A549 (cell line): ENCODE measurements around the gene VRTN. TPM values are rescaled to one million over a fixed set of nuclear protein-coding genes. Genes with fewer than 3 reads are reported as not detected.

Source experiments
- ATAC-seq, 2 experiments: fragments of 200-7000 bp in 1 of 2; fragments of >200 bp in 1 of 2; cut with Nextera tagmentation in 1 of 2; cut with Tn5 transposase in 1 of 2; 3 replicates each; pipeline versions ENCODE4 v1.8.0 to v1.9.1; 2018 to 2020; ENCODE audit warnings: mild to moderate bottlenecking in 1 of 2, moderate library complexity in 1 of 2
- CTCF ChIA-PET: fragments of 300-600 bp; sonication (Branson Sonifier 250); formaldehyde crosslinking; extraction: SDS; loops from one replicate; lab custom pipeline; 2021; ENCODE audit warnings: antibody characterized with exemption, inconsistent platforms; lab: Yijun Ruan, JAX
- POLR2A ChIA-PET: fragments of 350-600 bp; formaldehyde crosslinking; extraction: SDS; loops from one replicate; lab custom pipeline; 2021; ENCODE audit warnings: antibody characterized with exemption, inconsistent platforms; lab: Yijun Ruan, JAX
- DNase-seq, 2 experiments: peaks; one replicate each; pipeline versions ENCODE4 v3.0.0 to v3.0.0-alpha.2; 2011 to 2016; ENCODE audit warnings: low read depth in 1 of 2, low spot score in 1 of 2
- FAIRE-seq: peaks from 2 replicates; lab custom pipeline; 2011; peaks lifted over from hg19 to GRCh38; lab: Jason Lieb, UNC
- H3K27ac ChIP-seq, 2 experiments: fragments of >200 bp; sonication (Bioruptor Twin); formaldehyde crosslinking; 3 replicates each; pipeline ENCODE4 v1.5.1; 2016 to 2017
- H3K4me1 ChIP-seq: fragments of >200 bp; sonication (Bioruptor Twin); formaldehyde crosslinking; 3 replicates; pipeline ENCODE4 v1.6.1; 2016
- H3K4me2 ChIP-seq: fragments of >200 bp; sonication (Bioruptor Twin); formaldehyde crosslinking; 3 replicates; pipeline ENCODE4 v1.6.1; 2016
- H3K4me3 ChIP-seq: fragments of >200 bp; sonication (Bioruptor Twin); formaldehyde crosslinking; 3 replicates; pipeline ENCODE4 v1.5.1; 2016
- H3K9me3 ChIP-seq: fragments of >200 bp; sonication (Bioruptor Twin); formaldehyde crosslinking; 3 replicates; pipeline ENCODE4 v1.6.1; 2016
- CBX2 ChIP-seq: fragments of 200-600 bp; sonication (generic); IDR thresholded peaks from 2 replicates; pipeline ENCODE4 v1.6.1; 2016; ENCODE audit warnings: low read depth, mild to moderate bottlenecking, borderline replicate concordance
- CBX8 ChIP-seq: fragments of 200-600 bp; sonication (generic); IDR thresholded peaks from 2 replicates; pipeline ENCODE4 v1.6.1; 2016
- EHF ChIP-seq: fragments of 250-450 bp; sonication (Bioruptor Pico); IDR thresholded peaks from 2 replicates; pipeline ENCODE4 v1.5.0; 2020; ENCODE audit warnings: mild to moderate bottlenecking
- EHMT2 ChIP-seq: fragments of 200-600 bp; sonication (generic); IDR thresholded peaks from 2 replicates; pipeline ENCODE4 v1.6.1; 2016; ENCODE audit warnings: antibody characterized with exemption, low read depth, mild to moderate bottlenecking, moderate library complexity
- ESRRA ChIP-seq: fragments of 150-350 bp; IDR thresholded peaks from 2 replicates; pipeline ENCODE4 v1.6.1; 2014; ENCODE audit warnings: mild to moderate bottlenecking, low read length, borderline replicate concordance
- FOSL2 ChIP-seq, 2 experiments: fragments of 450-650 bp in 1 of 2; fragments of >200 bp in 1 of 2; sonication (Bioruptor Twin) in 1 of 2; formaldehyde crosslinking; IDR thresholded peaks; 2 replicates each; pipeline versions ENCODE4 v1.5.0 to v1.6.1; 2016 to 2020; ENCODE audit warnings: mild to moderate bottlenecking in 1 of 2, moderate library complexity in 1 of 2
- GATA3 ChIP-seq: IDR thresholded peaks from 2 replicates; pipeline ENCODE4 v1.6.1; 2012; ENCODE audit warnings: borderline replicate concordance
- HDAC2 ChIP-seq: fragments of 200-600 bp; sonication (generic); IDR thresholded peaks from 2 replicates; pipeline ENCODE4 v1.6.1; 2016
- HOXA7 ChIP-seq: fragments of 250-450 bp; sonication (Bioruptor Pico); IDR thresholded peaks from 2 replicates; pipeline ENCODE4 v1.5.0; 2020; ENCODE audit warnings: mild to moderate bottlenecking, moderate library complexity
- HOXB13 ChIP-seq: fragments of 250-450 bp; sonication (Bioruptor Pico); IDR thresholded peaks from 2 replicates; pipeline ENCODE4 v1.5.0; 2020; ENCODE audit warnings: low read depth, mild to moderate bottlenecking, moderate library complexity
- KDM5A ChIP-seq: fragments of 200-600 bp; sonication (generic); IDR thresholded peaks from 2 replicates; pipeline ENCODE4 v1.6.1; 2016; ENCODE audit warnings: antibody characterized with exemption, mild to moderate bottlenecking
- MAFK ChIP-seq: fragments of 450-650 bp; IDR thresholded peaks from 2 replicates; pipeline ENCODE4 v1.6.1; 2014; ENCODE audit not compliant: partially characterized antibody
- MAZ ChIP-seq: fragments of 150-350 bp; IDR thresholded peaks from 2 replicates; pipeline ENCODE4 v1.6.1; 2014; ENCODE audit warnings: antibody characterized with exemption, low read depth, low read length, borderline replicate concordance
- MYC ChIP-seq: IDR thresholded peaks from 2 replicates; pipeline ENCODE4 v1.6.1; 2012; ENCODE audit warnings: mild to moderate bottlenecking, inconsistent platforms, low read length, improper control_type of control experiment, borderline replicate concordance
- POLR2A ChIP-seq: IDR thresholded peaks from 2 replicates; pipeline ENCODE4 v1.6.1; 2012; ENCODE audit warnings: mild to moderate bottlenecking, low read length
- POLR2AphosphoS2 ChIP-seq: conservative IDR thresholded peaks from 2 replicates; pipeline ENCODE4 v1.6.1; 2012; ENCODE audit warnings: low read length, improper control_type of control experiment, inconsistent platforms
- RAD21 ChIP-seq, 2 experiments: fragments of >200 bp in 1 of 2; sonication (Bioruptor Twin) in 1 of 2; formaldehyde crosslinking in 1 of 2; IDR thresholded peaks in 1 of 2; conservative IDR thresholded peaks in 1 of 2; 2 replicates in 1 of 2; 3 replicates in 1 of 2; pipeline ENCODE4 v1.6.1; 2012 to 2018; ENCODE audit warnings: inconsistent platforms in 1 of 2
- RFX5 ChIP-seq: fragments of 450-650 bp; IDR thresholded peaks from 2 replicates; pipeline ENCODE4 v1.7.1; 2014; ENCODE audit warnings: antibody characterized with exemption, mild to moderate bottlenecking, moderate library complexity
- RNF2 ChIP-seq: fragments of 200-600 bp; sonication (generic); IDR thresholded peaks from 2 replicates; pipeline ENCODE4 v1.6.1; 2016; ENCODE audit warnings: low read depth, mild to moderate bottlenecking, antibody characterized with exemption, moderate library complexity, borderline replicate concordance
- SMC3 ChIP-seq: fragments of >200 bp; sonication (Bioruptor Twin); formaldehyde crosslinking; IDR thresholded peaks from 3 replicates; pipeline ENCODE4 v1.6.1; 2018; ENCODE audit warnings: inconsistent platforms
- ZC3H11A ChIP-seq: fragments of 450-650 bp; IDR thresholded peaks from 2 replicates; pipeline ENCODE4 v1.6.1; 2014; ENCODE audit warnings: antibody characterized with exemption, mild to moderate bottlenecking
- ZFP36 ChIP-seq: fragments of 450-650 bp; IDR thresholded peaks from 2 replicates; pipeline ENCODE4 v1.6.1; 2014; ENCODE audit warnings: borderline replicate concordance; ENCODE audit not compliant: partially characterized antibody
- ZNF302 ChIP-seq: fragments of 250-450 bp; sonication (Bioruptor Pico); IDR thresholded peaks from 2 replicates; pipeline ENCODE4 v1.9.0; 2021; ENCODE audit warnings: inconsistent platforms, mild to moderate bottlenecking, moderate library complexity
- ZSCAN20 ChIP-seq: fragments of 250-450 bp; sonication (Bioruptor Pico); IDR thresholded peaks from 2 replicates; pipeline ENCODE4 v1.8.0; 2022; ENCODE audit warnings: mild to moderate bottlenecking, moderate library complexity
- WGBS: methylation state at CpG from one replicate; pipeline ENCODE4 v1.1.6; 2017; ENCODE audit errors: missing lambda C conversion rate; 5-methylcytosine and 5-hydroxymethylcytosine counted together
- polyA plus RNA-seq, 4 experiments: library from polyadenylated mRNA; depleted of rRNA in 3 of 4; stranded (reverse); fragments of >200 nt; fragmentation: RNase III in 1 of 4; extraction: RNeasy Plus Mini Kit Qiagen cat#74134 plus additional on column Dnase treatment in 1 of 4; gene quantifications; 2 replicates in 3 of 4; 3 replicates in 1 of 4; pipeline ENCODE4 v1.2.3, GENCODE V29; 2011 to 2017
- TF ChIP-seq, protein P1 (sequence below): fragments of >200 bp; sonication (Bioruptor Twin); formaldehyde crosslinking; IDR thresholded peaks from 2 replicates; pipeline ENCODE4 v1.6.1; 2016
- TF ChIP-seq, protein P2 (sequence below): fragments of >200 bp; sonication (Bioruptor Twin); formaldehyde crosslinking; IDR thresholded peaks from 3 replicates; pipeline ENCODE4 v1.5.1; 2016
- TF ChIP-seq, protein P3 (sequence below): fragments of 250-450 bp; sonication (Bioruptor Pico); IDR thresholded peaks from 2 replicates; pipeline ENCODE4 v1.5.0; 2020; ENCODE audit warnings: low read depth, mild to moderate bottlenecking, moderate library complexity

VRTN gene
- polyA plus RNA-seq, 2 of the 4 experiments (the other 2 are of a cell fraction): not detected

DNA sequence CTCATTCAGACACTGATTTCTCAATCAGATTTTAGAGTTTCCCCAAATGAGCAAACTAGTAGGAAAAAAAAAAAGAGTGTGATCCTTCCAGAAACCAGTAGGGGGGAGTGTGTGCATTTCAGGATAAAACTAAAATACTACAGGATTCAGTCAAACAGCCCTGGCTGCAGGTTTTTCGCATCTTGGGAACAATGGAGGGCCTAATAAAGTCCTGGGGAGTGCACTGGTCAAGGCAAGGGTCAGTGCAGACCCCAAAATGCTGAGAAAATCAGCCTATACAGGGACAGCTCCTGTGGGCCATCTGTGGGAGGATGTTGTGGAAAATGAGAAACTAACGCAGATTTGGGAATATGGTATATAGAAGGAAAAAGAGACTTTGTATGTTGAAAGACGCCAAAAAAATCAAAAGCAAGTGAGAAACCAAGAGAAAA lies 23.3 kb upstream of the VRTN start:
- FAIRE-seq (no peak), ATAC-seq (peak; percentile 51 to 69; a peak in 4 of 6 replicates), DNase-seq (peak; percentile 42 to 65)
- ChIA-PET POLR2A (no interaction called here), CTCF (interaction anchor here (0.6 to 5.2 kb wide), 12 partner anchors 9 to 168 kb away, joined by 3 to 58 read pairs (median 4); partner anchors contain the start of genes ABCD4, ISCA2, NPC2 and SYNDIG1L)
- WGBS: 40% methylated on average over 3 of the region's 3 CpGs
- H3K9me3 ChIP-seq: no peaks in the 10 kb centered on the region
- no peak overlapping the region for H3K4me2 ChIP-seq
- H3K4me3 ChIP-seq: no peak overlapping the region
- H3K4me1 ChIP-seq: no peaks in the 10 kb centered on the region
- no peak overlapping the region for H3K27ac ChIP-seq
- TF ChIP-seq, protein P1, sequence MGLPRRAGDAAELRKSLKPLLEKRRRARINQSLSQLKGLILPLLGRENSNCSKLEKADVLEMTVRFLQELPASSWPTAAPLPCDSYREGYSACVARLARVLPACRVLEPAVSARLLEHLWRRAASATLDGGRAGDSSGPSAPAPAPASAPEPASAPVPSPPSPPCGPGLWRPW: no peak
- TF ChIP-seq SMC3 (peak; percentile 36; the same call in 1 of the 3 replicates), POLR2A (no peak), FOSL2 (IDR thresholded peaks at IDR 0.05) (no peak), FOSL2 (CRISPR knock-in tag; IDR thresholded peaks at IDR 0.05) (no peak), ZNF302 (no peak), RAD21 (conservative IDR thresholded peaks at IDR 0.05 in 1 of 2, IDR thresholded peaks at IDR 0.05 in 1 of 2) (peak; percentile 55 to 62; a peak in 4 of 5 replicates), MAFK (no peak), HOXA7 (no peak)
- TF ChIP-seq, protein P2, sequence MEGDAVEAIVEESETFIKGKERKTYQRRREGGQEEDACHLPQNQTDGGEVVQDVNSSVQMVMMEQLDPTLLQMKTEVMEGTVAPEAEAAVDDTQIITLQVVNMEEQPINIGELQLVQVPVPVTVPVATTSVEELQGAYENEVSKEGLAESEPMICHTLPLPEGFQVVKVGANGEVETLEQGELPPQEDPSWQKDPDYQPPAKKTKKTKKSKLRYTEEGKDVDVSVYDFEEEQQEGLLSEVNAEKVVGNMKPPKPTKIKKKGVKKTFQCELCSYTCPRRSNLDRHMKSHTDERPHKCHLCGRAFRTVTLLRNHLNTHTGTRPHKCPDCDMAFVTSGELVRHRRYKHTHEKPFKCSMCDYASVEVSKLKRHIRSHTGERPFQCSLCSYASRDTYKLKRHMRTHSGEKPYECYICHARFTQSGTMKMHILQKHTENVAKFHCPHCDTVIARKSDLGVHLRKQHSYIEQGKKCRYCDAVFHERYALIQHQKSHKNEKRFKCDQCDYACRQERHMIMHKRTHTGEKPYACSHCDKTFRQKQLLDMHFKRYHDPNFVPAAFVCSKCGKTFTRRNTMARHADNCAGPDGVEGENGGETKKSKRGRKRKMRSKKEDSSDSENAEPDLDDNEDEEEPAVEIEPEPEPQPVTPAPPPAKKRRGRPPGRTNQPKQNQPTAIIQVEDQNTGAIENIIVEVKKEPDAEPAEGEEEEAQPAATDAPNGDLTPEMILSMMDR: peak; percentile 59

DNA sequence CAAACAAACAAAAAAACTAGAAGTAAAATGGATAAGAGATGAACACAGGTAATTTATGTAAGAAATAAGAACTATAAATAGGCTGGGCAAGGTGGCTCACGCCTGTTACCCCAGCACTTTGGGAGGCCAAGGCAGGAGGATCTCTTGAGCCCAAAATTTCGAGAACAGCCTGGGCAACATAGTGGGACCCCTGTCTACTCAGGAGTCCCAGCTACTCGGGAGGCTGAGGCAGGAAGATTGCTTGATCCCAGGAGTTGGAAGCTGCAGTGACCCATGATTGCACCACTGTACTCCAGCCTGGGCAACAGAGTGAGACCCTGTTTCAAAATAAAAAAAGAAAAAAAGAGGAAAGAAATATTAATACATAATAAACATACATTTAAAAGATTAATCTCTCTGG lies 22.8 kb upstream of the VRTN start:
- no peak overlapping the region for H3K4me3 ChIP-seq
- ChIA-PET POLR2A (no interaction called here), CTCF (interaction anchor here (0.6 to 5.2 kb wide), 13 partner anchors 10 to 168 kb away, joined by 3 to 58 read pairs (median 4); partner anchors contain the start of genes ABCD4, ISCA2, NPC2 and SYNDIG1L)
- no peak overlapping the region for H3K4me2 ChIP-seq
- ATAC-seq (no peak), DNase-seq (no peak), FAIRE-seq (no peak)
- H3K4me1 ChIP-seq: no peaks in the 10 kb centered on the region
- no peak overlapping the region for H3K27ac ChIP-seq
- 50% methylated on average over 3 of the region's 3 CpGs for WGBS
- no peaks in the 10 kb centered on the region for H3K9me3 ChIP-seq
- TF ChIP-seq RFX5 (no peak), CBX2 (no peak), MAZ (no peak), KDM5A (no peak), ZC3H11A (no peak), EHMT2 (no peak), GATA3 (no peak), ZFP36 (no peak), MYC (no peak), ZSCAN20 (CRISPR knock-in tag) (no peak), CBX8 (no peak), ESRRA (no peak), POLR2AphosphoS2 (no peak), RNF2 (no peak), HDAC2 (no peak), HOXB13 (CRISPR knock-in tag) (no peak), SMC3 (no peak), HOXA7 (no peak), EHF (CRISPR knock-in tag) (no peak)
- TF ChIP-seq, protein P3, sequence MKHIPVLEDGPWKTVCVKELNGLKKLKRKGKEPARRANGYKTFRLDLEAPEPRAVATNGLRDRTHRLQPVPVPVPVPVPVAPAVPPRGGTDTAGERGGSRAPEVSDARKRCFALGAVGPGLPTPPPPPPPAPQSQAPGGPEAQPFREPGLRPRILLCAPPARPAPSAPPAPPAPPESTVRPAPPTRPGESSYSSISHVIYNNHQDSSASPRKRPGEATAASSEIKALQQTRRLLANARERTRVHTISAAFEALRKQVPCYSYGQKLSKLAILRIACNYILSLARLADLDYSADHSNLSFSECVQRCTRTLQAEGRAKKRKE (CRISPR knock-in tag): no peak
